ENCODE data around the gene SLC16A5. TPM values are rescaled to one million over a fixed set of nuclear protein-coding genes. Genes with fewer than 3 reads are reported as not detected.

SLC16A5 gene
- total RNA-seq, 1 donor from 2014 or later = 19.1 TPM

- H3K4me3 ChIP-seq (ENCODE audit: low read depth, low read length) = no peak overlapping the region
- H3K27me3 ChIP-seq (ENCODE audit: control insufficient read depth, insufficient read depth, low read length) = no peaks in the 10 kb centered on the region
- H3K36me3 ChIP-seq (ENCODE audit: control insufficient read depth, insufficient read depth, low read length) = peaks cover 1% of the 10 kb centered on the region
- no peak for TF ChIP-seq CTCF (IDR thresholded peaks at IDR 0.05; ENCODE audit: insufficient read depth, low read length, poor library complexity, severe bottlenecking)
- DNase-seq (ENCODE audit: low read depth) = peak; percentile 90
Observed at GRCh38 chr17:75096082-75096625, 8.4 kb downstream of the SLC16A5 start.

GRCh38 chr17:75097865-75098264 lies 10.1 kb downstream of the SLC16A5 start:
- no peak for DNase-seq (ENCODE audit: low read depth)
- Histone ChIP-seq H3K27me3 (ENCODE audit: control insufficient read depth, insufficient read depth, low read length) (no peaks in the 10 kb centered on the region), H3K36me3 (ENCODE audit: control insufficient read depth, insufficient read depth, low read length) (peaks cover 1% of the 10 kb centered on the region), H3K4me3 (ENCODE audit: low read depth, low read length) (no peak overlapping the region)
- TF ChIP-seq CTCF (IDR thresholded peaks at IDR 0.05; ENCODE audit: insufficient read depth, low read length, poor library complexity, severe bottlenecking) = no peak

DNA sequence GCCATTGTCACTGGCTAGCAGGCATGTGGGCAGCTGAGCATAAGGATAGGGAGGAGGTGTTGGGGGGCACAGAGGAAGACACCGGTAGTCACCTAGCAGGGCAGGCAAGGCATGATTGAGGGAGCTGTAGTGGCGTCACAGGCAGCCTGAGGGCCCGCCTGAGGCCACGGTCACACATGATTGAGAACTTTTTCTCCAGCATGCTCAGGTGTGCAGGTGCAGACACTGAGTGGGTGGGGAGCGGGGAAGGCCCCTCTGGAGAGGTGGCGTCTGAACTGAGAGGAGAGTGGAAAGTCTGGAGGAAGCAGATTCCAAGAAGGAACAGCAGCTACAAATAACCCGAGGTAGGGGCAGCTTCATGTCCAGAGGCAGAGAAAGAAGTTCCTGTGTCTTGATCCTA lies 11.1 kb downstream of the SLC16A5 start:
- no peak for TF ChIP-seq CTCF (IDR thresholded peaks at IDR 0.05; ENCODE audit: insufficient read depth, low read length, poor library complexity, severe bottlenecking)

GRCh38 chr17:75099881-75100595 lies 12.3 kb downstream of the SLC16A5 start:
- Histone ChIP-seq H3K4me3 (ENCODE audit: low read depth, low read length) (no peak overlapping the region), H3K36me3 (ENCODE audit: control insufficient read depth, insufficient read depth, low read length) (no peaks in the 10 kb centered on the region), H3K27me3 (ENCODE audit: control insufficient read depth, insufficient read depth, low read length) (no peaks in the 10 kb centered on the region)
- no peak for TF ChIP-seq CTCF (IDR thresholded peaks at IDR 0.05; ENCODE audit: insufficient read depth, low read length, poor library complexity, severe bottlenecking)
- DNase-seq (ENCODE audit: low read depth) = no peak

More for the DNA sequence above, 11.1 kb downstream of the SLC16A5 start:
- no peak for DNase-seq (ENCODE audit: low read depth)
- Histone ChIP-seq H3K4me3 (ENCODE audit: low read depth, low read length) (no peak overlapping the region), H3K27me3 (ENCODE audit: control insufficient read depth, insufficient read depth, low read length) (no peaks in the 10 kb centered on the region), H3K36me3 (ENCODE audit: control insufficient read depth, insufficient read depth, low read length) (peaks cover 1% of the 10 kb centered on the region)

GRCh38 chr17:75102385-75102821 lies 14.6 kb downstream of the SLC16A5 start:
- Histone ChIP-seq H3K36me3 (ENCODE audit: control insufficient read depth, insufficient read depth, low read length) (no peaks in the 10 kb centered on the region), H3K4me3 (ENCODE audit: low read depth, low read length) (no peak overlapping the region), H3K27me3 (ENCODE audit: control insufficient read depth, insufficient read depth, low read length) (no peaks in the 10 kb centered on the region)
- no peak for DNase-seq (ENCODE audit: low read depth)
- TF ChIP-seq CTCF (IDR thresholded peaks at IDR 0.05; ENCODE audit: insufficient read depth, low read length, poor library complexity, severe bottlenecking) = no peak
